ENCODE results near the gene PABPN1L.
"Not testable (repeated sequence)": the region's sequence is repeated elsewhere in the genome, so short reads cannot be mapped to it uniquely, and the experiment has no call there.

Gene PABPN1L

GRCh38 chr16:88893127-88893968 is 26.9 kb upstream of the PABPN1L start:
- no CpG with 5 or more reads among the region's 19 CpGs for WGBS, 2 donors (ENCODE audit: extremely low coverage in 2 of 2, insufficient read length in 2 of 2, insufficient replicate concordance in 1 of 2)

GRCh38 chr16:88892065-88892464 is 25.6 kb upstream of the PABPN1L start:
- Histone ChIP-seq H3K4me3 (ENCODE audit: low read length in 2 of 2) (peak overlapping the region in 1 of 2 donors; percentile 63), H2AFZ (ENCODE audit: low read length) (no peak overlapping the region), H2BK15ac (ENCODE audit: low read length) (no peak overlapping the region), H4K8ac (ENCODE audit: low read depth, low read length) (peak overlapping the region; percentile 48), H3K23ac (ENCODE audit: low read depth, low read length, poor library complexity) (peak overlapping the region; percentile 8), H3K9ac (ENCODE audit: low read depth, low read length, poor library complexity) (no peak overlapping the region), H3K27ac (replicated peaks; ENCODE audit: low read length) (no peak overlapping the region), H3K18ac (ENCODE audit: low read length) (peak overlapping the region; percentile 38), H3K4me2 (ENCODE audit: insufficient read depth, low read length, poor library complexity, severe bottlenecking) (peak overlapping the region; percentile 25), H3K14ac (ENCODE audit: low read length) (peak overlapping the region; percentile 96), H2BK120ac (ENCODE audit: low read depth, low read length) (no peak overlapping the region), H4K91ac (ENCODE audit: low read depth, low read length, poor library complexity) (no peak overlapping the region), H3K4ac (ENCODE audit: low read length) (no peak overlapping the region), H2AK5ac (ENCODE audit: low read depth, low read length) (no peak overlapping the region), H3K9me3 (replicated peaks in 1 of 2; ENCODE audit: control insufficient read depth in 2 of 2, insufficient read depth in 1 of 2, low read depth in 1 of 2, low read length in 2 of 2) (peaks cover 0 to 4% of the 10 kb centered on the region in 2 donors), H2BK5ac (ENCODE audit: low read length) (no peak overlapping the region), H3K36me3 (replicated peaks in 1 of 2; ENCODE audit: control insufficient read depth in 2 of 2, insufficient read depth in 2 of 2, low read length in 2 of 2) (no peaks in the 10 kb centered on the region), H3K4me1 (ENCODE audit: control insufficient read depth in 2 of 2, insufficient read depth in 1 of 2, low read depth in 1 of 2, low read length in 2 of 2) (no peaks in the 10 kb centered on the region), H2BK12ac (ENCODE audit: low read length) (no peak overlapping the region), H3K79me1 (ENCODE audit: low read depth, low read length) (peaks cover 4% of the 10 kb centered on the region), H3K27me3 (ENCODE audit: control insufficient read depth in 3 of 3, insufficient read depth in 3 of 3, low read depth in 1 of 3, low read length in 3 of 3) (peaks cover 0 to 10% (median 0%) of the 10 kb centered on the region in 3 experiments)
- DNase-seq (ENCODE audit: low spot score): no peak
- no CpG with 5 or more reads among the region's 20 CpGs for WGBS, 2 donors (ENCODE audit: extremely low coverage in 2 of 2, insufficient read length in 2 of 2, insufficient replicate concordance in 1 of 2)

More at GRCh38 chr16:88893127-88893968, 26.9 kb upstream of the PABPN1L start:
- no peak overlapping the region for H4K91ac ChIP-seq (ENCODE audit: low read depth, low read length, poor library complexity)
- no peaks in the 10 kb centered on the region for H3K4me1 ChIP-seq (ENCODE audit: control insufficient read depth in 2 of 2, insufficient read depth in 1 of 2, low read depth in 1 of 2, low read length in 2 of 2)
- DNase-seq (ENCODE audit: low spot score): no peak
- H4K8ac ChIP-seq (ENCODE audit: low read depth, low read length): no peak overlapping the region
- H3K18ac ChIP-seq (ENCODE audit: low read length): no peak overlapping the region
- no peak overlapping the region for H3K4me3 ChIP-seq (ENCODE audit: low read length in 2 of 2)
- no peak overlapping the region for H2BK15ac ChIP-seq (ENCODE audit: low read length)
- no peak overlapping the region for H2AFZ ChIP-seq (ENCODE audit: low read length)
- H3K23ac ChIP-seq (ENCODE audit: low read depth, low read length, poor library complexity): no peak overlapping the region
- no peak overlapping the region for H2BK5ac ChIP-seq (ENCODE audit: low read length)
- no peak overlapping the region for H3K27ac ChIP-seq (replicated peaks; ENCODE audit: low read length)
- H2BK12ac ChIP-seq (ENCODE audit: low read length): no peak overlapping the region
- H3K79me1 ChIP-seq (ENCODE audit: low read depth, low read length): peaks cover 2% of the 10 kb centered on the region
- peaks cover 0 to 16% (median 0%) of the 10 kb centered on the region in 3 experiments for H3K27me3 ChIP-seq (ENCODE audit: control insufficient read depth in 3 of 3, insufficient read depth in 3 of 3, low read depth in 1 of 3, low read length in 3 of 3)
- no peak overlapping the region for H2AK5ac ChIP-seq (ENCODE audit: low read depth, low read length)
- no peak overlapping the region for H2BK120ac ChIP-seq (ENCODE audit: low read depth, low read length)
- peaks cover 0 to 4% of the 10 kb centered on the region in 2 donors for H3K9me3 ChIP-seq (replicated peaks in 1 of 2; ENCODE audit: control insufficient read depth in 2 of 2, insufficient read depth in 1 of 2, low read depth in 1 of 2, low read length in 2 of 2)
- H3K14ac ChIP-seq (ENCODE audit: low read length): peak overlapping the region; percentile 75
- H3K4me2 ChIP-seq (ENCODE audit: insufficient read depth, low read length, poor library complexity, severe bottlenecking): no peak overlapping the region
- H3K4ac ChIP-seq (ENCODE audit: low read length): no peak overlapping the region
- no peak overlapping the region for H3K9ac ChIP-seq (ENCODE audit: low read depth, low read length, poor library complexity)
- H3K36me3 ChIP-seq (replicated peaks in 1 of 2; ENCODE audit: control insufficient read depth in 2 of 2, insufficient read depth in 2 of 2, low read length in 2 of 2): no peaks in the 10 kb centered on the region

DNA sequence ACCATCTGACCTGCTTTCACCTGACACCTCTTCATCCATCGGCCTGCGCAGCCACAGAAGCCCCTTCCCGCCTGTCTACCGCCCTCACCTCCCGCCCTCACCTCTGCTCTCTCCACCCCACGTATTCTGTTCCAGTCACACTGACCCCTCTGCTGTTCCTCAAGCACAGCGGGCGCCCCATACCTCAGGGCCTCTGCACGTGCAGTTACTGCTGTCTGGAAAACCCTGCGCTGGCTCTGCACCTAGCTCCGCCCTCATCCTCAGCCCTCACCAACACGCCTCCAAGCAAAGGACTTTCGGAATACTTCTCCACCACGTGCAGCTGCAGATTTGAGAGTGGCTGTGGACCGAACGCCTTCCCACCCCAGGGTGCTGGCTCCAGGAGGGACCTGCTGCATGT is 24.6 kb upstream of the PABPN1L start:
- H3K27ac ChIP-seq (replicated peaks; ENCODE audit: low read length): no peak overlapping the region
- H3K79me1 ChIP-seq (ENCODE audit: low read depth, low read length): peaks cover 4% of the 10 kb centered on the region
- H2BK120ac ChIP-seq (ENCODE audit: low read depth, low read length): no peak overlapping the region
- H4K8ac ChIP-seq (ENCODE audit: low read depth, low read length): no peak overlapping the region
- H2BK15ac ChIP-seq (ENCODE audit: low read length): no peak overlapping the region
- H3K14ac ChIP-seq (ENCODE audit: low read length): no peak overlapping the region
- no peak overlapping the region for H3K4me3 ChIP-seq (ENCODE audit: low read length in 2 of 2)
- no peak overlapping the region for H2BK5ac ChIP-seq (ENCODE audit: low read length)
- H3K4me1 ChIP-seq (ENCODE audit: control insufficient read depth in 2 of 2, insufficient read depth in 1 of 2, low read depth in 1 of 2, low read length in 2 of 2): no peaks in the 10 kb centered on the region
- H2AK5ac ChIP-seq (ENCODE audit: low read depth, low read length): no peak overlapping the region
- no peak overlapping the region for H3K4me2 ChIP-seq (ENCODE audit: insufficient read depth, low read length, poor library complexity, severe bottlenecking)
- WGBS, 2 donors (ENCODE audit: extremely low coverage in 2 of 2, insufficient read length in 2 of 2, insufficient replicate concordance in 1 of 2): no CpG with 5 or more reads among the region's 16 CpGs
- no peak for DNase-seq (ENCODE audit: low spot score)
- no peaks in the 10 kb centered on the region for H3K36me3 ChIP-seq (replicated peaks in 1 of 2; ENCODE audit: control insufficient read depth in 2 of 2, insufficient read depth in 2 of 2, low read length in 2 of 2)
- no peak overlapping the region for H4K91ac ChIP-seq (ENCODE audit: low read depth, low read length, poor library complexity)
- peak overlapping the region; percentile 60 for H3K9ac ChIP-seq (ENCODE audit: low read depth, low read length, poor library complexity)
- no peak overlapping the region for H3K18ac ChIP-seq (ENCODE audit: low read length)
- H2AFZ ChIP-seq (ENCODE audit: low read length): no peak overlapping the region
- H3K4ac ChIP-seq (ENCODE audit: low read length): no peak overlapping the region
- peaks cover 0 to 4% of the 10 kb centered on the region in 2 donors for H3K9me3 ChIP-seq (replicated peaks in 1 of 2; ENCODE audit: control insufficient read depth in 2 of 2, insufficient read depth in 1 of 2, low read depth in 1 of 2, low read length in 2 of 2)
- peak overlapping the region; percentile 84 for H2BK12ac ChIP-seq (ENCODE audit: low read length)
- H3K27me3 ChIP-seq (ENCODE audit: control insufficient read depth in 3 of 3, insufficient read depth in 3 of 3, low read depth in 1 of 3, low read length in 3 of 3): peaks cover 0 to 4% (median 0%) of the 10 kb centered on the region in 3 experiments
- peak overlapping the region; percentile 47 for H3K23ac ChIP-seq (ENCODE audit: low read depth, low read length, poor library complexity)

- not testable (repeated sequence) for H2BK120ac ChIP-seq (ENCODE audit: low read depth, low read length); DNase-seq (ENCODE audit: low spot score); H3K27me3 ChIP-seq (ENCODE audit: control insufficient read depth in 3 of 3, insufficient read depth in 3 of 3, low read depth in 1 of 3, low read length in 3 of 3); H2BK15ac ChIP-seq (ENCODE audit: low read length); H3K9ac ChIP-seq (ENCODE audit: low read depth, low read length, poor library complexity); H3K4ac ChIP-seq (ENCODE audit: low read length); H4K8ac ChIP-seq (ENCODE audit: low read depth, low read length); H3K18ac ChIP-seq (ENCODE audit: low read length); H3K4me1 ChIP-seq (ENCODE audit: control insufficient read depth in 2 of 2, insufficient read depth in 1 of 2, low read depth in 1 of 2, low read length in 2 of 2); H2AFZ ChIP-seq (ENCODE audit: low read length); H3K27ac ChIP-seq (replicated peaks; ENCODE audit: low read length); H3K36me3 ChIP-seq (replicated peaks in 1 of 2; ENCODE audit: control insufficient read depth in 2 of 2, insufficient read depth in 2 of 2, low read length in 2 of 2); H3K79me1 ChIP-seq (ENCODE audit: low read depth, low read length); H3K4me2 ChIP-seq (ENCODE audit: insufficient read depth, low read length, poor library complexity, severe bottlenecking); H2BK12ac ChIP-seq (ENCODE audit: low read length); H2BK5ac ChIP-seq (ENCODE audit: low read length); H3K4me3 ChIP-seq (ENCODE audit: low read length in 2 of 2); H3K9me3 ChIP-seq (replicated peaks in 1 of 2; ENCODE audit: control insufficient read depth in 2 of 2, insufficient read depth in 1 of 2, low read depth in 1 of 2, low read length in 2 of 2); H2AK5ac ChIP-seq (ENCODE audit: low read depth, low read length)
- Histone ChIP-seq H3K23ac (ENCODE audit: low read depth, low read length, poor library complexity) (peak overlapping the region; percentile 17), H3K14ac (ENCODE audit: low read length) (peak overlapping the region; percentile 21), H4K91ac (ENCODE audit: low read depth, low read length, poor library complexity) (peak overlapping the region; percentile 72)
- WGBS, 2 donors (ENCODE audit: extremely low coverage in 2 of 2, insufficient read length in 2 of 2, insufficient replicate concordance in 1 of 2): no CpG with 5 or more reads among the region's 48 CpGs
These were observed 23.4 kb upstream of the PABPN1L start for GRCh38 chr16:88889702-88890352.
